Keratinocyte (primary cell): ENCODE results near the gene PPP2CA. TPM values are rescaled to one million over a fixed set of nuclear protein-coding genes. Genes with fewer than 3 reads are reported as not detected.
A peak's percentile ranks its signal among the peaks of the same experiment; 100 is the strongest.

Experiments used
- DNase-seq: peaks from one replicate; pipeline ENCODE4 v3.0.0-alpha.2; 2011; ENCODE audit warnings: low read depth, missing footprints, low spot score
- FAIRE-seq: peaks from 2 replicates; lab custom pipeline; 2011; peaks lifted over from hg19 to GRCh38; lab: Jason Lieb, UNC
- H2AFZ ChIP-seq: 2 replicates; pipeline ENCODE4 v1.6.0; 2012; ENCODE audit warnings: low read length, control low read depth, inconsistent platforms; ENCODE audit not compliant: control insufficient read depth
- H3K27ac ChIP-seq: 2 replicates; pipeline ENCODE4 v1.5.1; 2011; ENCODE audit warnings: low read length; ENCODE audit not compliant: control insufficient read depth, insufficient read depth
- H3K27me3 ChIP-seq: 3 replicates; pipeline ENCODE4 v1.6.0; 2011; ENCODE audit warnings: low read length; ENCODE audit not compliant: control insufficient read depth, insufficient read depth; ENCODE audit errors: extremely low read depth
- H3K36me3 ChIP-seq, 2 experiments: 2 replicates in 1 of 2; 3 replicates in 1 of 2; pipeline ENCODE4 v1.5.1; 2011; ENCODE audit warnings: low read length in 2 of 2, mild to moderate bottlenecking in 1 of 2; ENCODE audit not compliant: control insufficient read depth in 2 of 2, insufficient read depth in 2 of 2; ENCODE audit errors: extremely low read depth in 1 of 2
- H3K4me1 ChIP-seq: 3 replicates; pipeline ENCODE4 v1.5.1; 2011; ENCODE audit warnings: low read length; ENCODE audit not compliant: control insufficient read depth, insufficient read depth; ENCODE audit errors: extremely low read depth
- H3K4me2 ChIP-seq: 3 replicates; pipeline ENCODE4 v1.6.0; 2011; ENCODE audit warnings: low read depth, low read length; ENCODE audit not compliant: control insufficient read depth, insufficient read depth; ENCODE audit errors: extremely low read depth
- H3K4me3 ChIP-seq, 3 experiments: fragments of 200-600 bp in 1 of 3; sonication (generic) in 1 of 3; 2 replicates in 2 of 3; 3 replicates in 1 of 3; pipeline ENCODE4 v1.5.1; 2011 to 2016; ENCODE audit warnings: low read length in 3 of 3, mild to moderate bottlenecking in 3 of 3, control low read depth in 2 of 3, inconsistent platforms in 1 of 3, low read depth in 1 of 3, mixed read lengths in 1 of 3, mixed run types in 1 of 3, moderate library complexity in 1 of 3; ENCODE audit not compliant: control insufficient read depth in 2 of 3, insufficient read depth in 2 of 3; ENCODE audit errors: extremely low read depth in 1 of 3
- H3K79me2 ChIP-seq: 2 replicates; pipeline ENCODE4 v1.6.0; 2012; ENCODE audit warnings: low read length; ENCODE audit not compliant: control insufficient read depth, insufficient read depth
- H3K9ac ChIP-seq: 3 replicates; pipeline ENCODE4 v1.6.0; 2011; ENCODE audit warnings: low read length; ENCODE audit not compliant: control insufficient read depth, insufficient read depth; ENCODE audit errors: extremely low read depth
- H3K9me1 ChIP-seq: 3 replicates; pipeline ENCODE4 v1.6.0; 2011; ENCODE audit warnings: low read length; ENCODE audit not compliant: control insufficient read depth, insufficient read depth; ENCODE audit errors: extremely low read depth
- H3K9me3 ChIP-seq: 2 replicates; pipeline ENCODE4 v1.5.1; 2012; ENCODE audit warnings: low read depth, low read length; ENCODE audit not compliant: control insufficient read depth
- H4K20me1 ChIP-seq: 3 replicates; pipeline ENCODE4 v1.6.0; 2011; ENCODE audit warnings: low read length; ENCODE audit not compliant: control insufficient read depth, insufficient read depth; ENCODE audit errors: extremely low read depth
- CTCF ChIP-seq, 3 experiments: IDR thresholded peaks in 1 of 3; conservative IDR thresholded peaks in 1 of 3; optimal IDR thresholded peaks in 1 of 3; 2 replicates in 2 of 3; 3 replicates in 1 of 3; pipeline versions ENCODE3 to v1.5.1; 2011; ENCODE audit warnings: low read length in 3 of 3, mild to moderate bottlenecking in 3 of 3, moderate library complexity in 2 of 3, control low read depth in 1 of 3, inconsistent platforms in 1 of 3; ENCODE audit not compliant: insufficient read depth in 2 of 3; ENCODE audit errors: extremely low read depth in 1 of 3
- EZH2 ChIP-seq: IDR thresholded peaks from one replicate; pipeline ENCODE4 v1.6.1; 2012; ENCODE audit warnings: inconsistent platforms, mild to moderate bottlenecking, low read length, moderate library complexity
- dilution Hi-C: fragments of 300-500 bp; cut with MboI; formaldehyde crosslinking; loops from one replicate; pipeline ENCODE4 v1.7.0; 2020; ENCODE audit warnings: low sequenced_read_pairs; ENCODE audit not compliant: extremely low pct_ligation_motif_present
- polyA plus RNA-seq, 5 experiments: library from polyadenylated mRNA; depleted of rRNA in 3 of 5; stranded (reverse) in 3 of 5; stranded (forward) in 1 of 5; unstranded in 1 of 5; fragments of >200 nt; gene quantifications; 1 replicate in 1 of 5; 2 replicates in 3 of 5; 3 replicates in 1 of 5; pipeline versions ENCODE4 v1.2.1 to v1.2.3, GENCODE V29; 2011 to 2012; ENCODE audit warnings: missing spikeins in 2 of 5, low read depth in 1 of 5, low replicate concordance in 1 of 5

The PPP2CA gene
- polyA plus RNA-seq, 1 donor (not counting 4 experiments of a cell fraction or from before 2014, with no cell fraction given) = 255 TPM

- DNase-seq = no peak
Measured at GRCh38 chr5:134249469-134250379, 23.9 kb upstream of the PPP2CA start.

GRCh38 chr5:134248256-134248655 is 22.4 kb upstream of the PPP2CA start:
- Histone ChIP-seq H3K4me1 (peaks cover 45% of the 10 kb centered on the region), H3K9me1 (no peaks in the 10 kb centered on the region), H3K79me2 (no peaks in the 10 kb centered on the region), H4K20me1 (no peaks in the 10 kb centered on the region), H3K27ac (peak overlapping the region; percentile 78), H3K9me3 (no peaks in the 10 kb centered on the region), H2AFZ (no peak overlapping the region), H3K4me3 (no peak overlapping the region), H3K36me3 (no peaks in the 10 kb centered on the region), H3K4me2 (no peak overlapping the region), H3K9ac (no peak overlapping the region), H3K27me3 (no peaks in the 10 kb centered on the region)
- TF ChIP-seq CTCF (optimal IDR thresholded peaks at IDR 0.05 in 1 of 3, IDR thresholded peaks at IDR 0.05 in 1 of 3, conservative IDR thresholded peaks at IDR 0.05 in 1 of 3; ENCODE audit: extremely low read depth in 1 of 3, insufficient read depth in 2 of 3, low read length in 3 of 3) (no peak), EZH2 (no peak)
- FAIRE-seq (no peak), DNase-seq (no peak)
- dilution Hi-C loops = no loop called here

More at GRCh38 chr5:134249469-134250379, 23.9 kb upstream of the PPP2CA start:
- Histone ChIP-seq H2AFZ (no peak overlapping the region), H3K4me3 (no peak overlapping the region), H3K9ac (no peak overlapping the region), H3K4me2 (no peak overlapping the region), H3K27me3 (no peaks in the 10 kb centered on the region), H3K36me3 (no peaks in the 10 kb centered on the region), H4K20me1 (no peaks in the 10 kb centered on the region), H3K9me3 (no peaks in the 10 kb centered on the region), H3K4me1 (peaks cover 52% of the 10 kb centered on the region), H3K79me2 (no peaks in the 10 kb centered on the region), H3K9me1 (no peaks in the 10 kb centered on the region), H3K27ac (no peak overlapping the region)
- dilution Hi-C loops = no loop called here
- no peak for FAIRE-seq
- no peak for TF ChIP-seq CTCF (optimal IDR thresholded peaks at IDR 0.05 in 1 of 3, IDR thresholded peaks at IDR 0.05 in 1 of 3, conservative IDR thresholded peaks at IDR 0.05 in 1 of 3; ENCODE audit: extremely low read depth in 1 of 3, insufficient read depth in 2 of 3, low read length in 3 of 3)
- TF ChIP-seq EZH2 = no peak
